T-helper 17 cell (primary cell): ENCODE results near the gene SDF4. TPM values are rescaled to one million over a fixed set of nuclear protein-coding genes. Genes with fewer than 3 reads are reported as not detected.
"Not testable (repeated sequence)": the region's sequence is repeated elsewhere in the genome, so short reads cannot be mapped to it uniquely, and the experiment has no call there.

Source experiments
- ATAC-seq: fragments of 150-1000 bp; cut with Tn5 transposase; 2 replicates; pipeline ENCODE4 v1.10.0; 2021; ENCODE audit warnings: mild to moderate bottlenecking, moderate library complexity
- DNase-seq, 3 donors: peaks; one replicate each; pipeline versions ENCODE4 v3.0.0 to v3.0.0-alpha.2; 2020 to 2021
- H3K9me3 ChIP-seq: one replicate; pipeline ENCODE4 v1.7.0; 2013; ENCODE audit warnings: low read length, mild to moderate bottlenecking; ENCODE audit not compliant: control insufficient read depth, poor library complexity, severe bottlenecking
- H3K27ac Mint-ChIP-seq: one replicate; pipeline ENCODE4 v1.8.0; 2022; ENCODE audit warnings: mild to moderate bottlenecking, moderate library complexity, mixed read lengths
- H3K27me3 Mint-ChIP-seq: one replicate; pipeline ENCODE4 v1.8.0; 2022; ENCODE audit warnings: mixed read lengths
- H3K36me3 Mint-ChIP-seq: one replicate; pipeline ENCODE4 v1.8.0; 2022; ENCODE audit warnings: low read depth, mixed read lengths
- H3K4me1 Mint-ChIP-seq: one replicate; pipeline ENCODE4 v1.8.0; 2022; ENCODE audit warnings: mild to moderate bottlenecking, mixed read lengths
- H3K4me3 Mint-ChIP-seq: one replicate; pipeline ENCODE4 v1.8.0; 2022; ENCODE audit warnings: mild to moderate bottlenecking, moderate library complexity, mixed read lengths
- total RNA-seq, 4 donors: library from RNA in 2 of 4; stranded (reverse) in 2 of 4; gene quantifications; one replicate each; pipeline ENCODE4 v1.2.3 and lab custom pipeline; 2022 to 2026

Gene SDF4
- total RNA-seq, 2 donors from 2014 or later = 129 to 146 TPM

GRCh38 chr1:1254667-1254998 is 22.8 kb upstream of the SDF4 start:
- H3K36me3 Mint-ChIP-seq = no peaks in the 10 kb centered on the region
- H3K9me3 ChIP-seq = no peaks in the 10 kb centered on the region
- H3K27ac Mint-ChIP-seq = peak overlapping the region; percentile 61
- H3K4me3 Mint-ChIP-seq = no peak overlapping the region
- H3K4me1 Mint-ChIP-seq = peaks cover 17% of the 10 kb centered on the region
- ATAC-seq (no peak), DNase-seq (no peak)
- H3K27me3 Mint-ChIP-seq = no peaks in the 10 kb centered on the region

DNA sequence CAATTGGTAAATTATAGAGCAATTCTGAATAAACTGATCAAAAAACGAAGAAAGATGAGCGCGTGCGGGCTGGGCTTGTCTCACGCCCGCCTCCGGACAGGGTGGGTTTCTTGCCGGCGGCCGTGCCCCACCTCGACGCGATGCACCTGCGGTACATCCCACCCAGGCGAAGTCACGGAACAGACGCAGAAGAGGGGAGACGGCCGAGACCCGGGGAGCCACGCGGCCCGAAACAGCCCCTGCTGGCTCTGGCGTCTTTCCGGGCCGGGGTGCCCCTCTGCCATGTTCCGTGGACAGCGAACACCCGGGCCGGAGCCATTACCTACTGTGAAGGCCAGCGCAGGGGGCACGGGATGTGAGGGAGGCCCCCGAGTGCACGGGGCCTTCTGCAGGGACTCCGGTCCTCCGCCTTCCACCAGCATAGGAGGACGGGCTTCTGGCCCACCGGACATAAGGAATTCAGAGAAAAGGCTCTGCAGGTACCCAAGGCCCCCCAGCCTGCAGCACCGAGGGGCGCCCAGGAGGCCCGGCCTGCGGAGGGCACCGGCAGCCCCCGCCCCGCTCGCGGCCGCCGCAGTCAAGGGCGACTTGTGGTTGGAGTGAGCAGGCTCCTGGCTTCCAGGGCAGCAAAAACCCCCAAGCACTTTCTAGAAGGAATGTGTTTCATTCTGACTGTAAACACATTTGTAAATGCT is 22.3 kb upstream of the SDF4 start:
- no peak overlapping the region for H3K4me3 Mint-ChIP-seq
- no peaks in the 10 kb centered on the region for H3K36me3 Mint-ChIP-seq
- DNase-seq (no peak), ATAC-seq (no peak)
- no peaks in the 10 kb centered on the region for H3K27me3 Mint-ChIP-seq
- no peaks in the 10 kb centered on the region for H3K9me3 ChIP-seq
- H3K27ac Mint-ChIP-seq = peak overlapping the region; percentile 61
- H3K4me1 Mint-ChIP-seq = peaks cover 14% of the 10 kb centered on the region

DNA sequence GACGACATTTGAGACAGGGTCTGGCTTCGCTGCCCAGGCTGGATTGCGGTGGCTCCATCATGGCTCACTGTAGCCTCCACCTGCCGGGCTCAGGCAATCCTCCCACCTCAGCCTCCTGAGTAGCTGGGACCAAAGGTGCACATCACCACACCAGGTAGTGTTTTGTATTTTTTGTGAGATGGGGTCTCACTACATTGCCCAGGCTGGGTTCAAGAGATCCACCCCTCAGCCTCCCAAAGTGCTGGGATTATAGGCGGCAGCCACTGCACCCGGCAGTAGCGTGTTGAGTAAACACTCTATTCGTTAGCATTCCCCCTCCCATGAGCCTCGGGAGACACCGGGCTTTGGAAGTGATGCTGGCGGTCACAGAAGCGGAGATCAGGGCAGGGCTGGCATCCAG is 21.5 kb upstream of the SDF4 start:
- H3K36me3 Mint-ChIP-seq = no peaks in the 10 kb centered on the region
- no peak for ATAC-seq
- no peaks in the 10 kb centered on the region for H3K27me3 Mint-ChIP-seq
- H3K27ac Mint-ChIP-seq = no peak overlapping the region
- H3K4me1 Mint-ChIP-seq = peaks cover 11% of the 10 kb centered on the region
- no peak for DNase-seq
- H3K9me3 ChIP-seq = no peaks in the 10 kb centered on the region
- H3K4me3 Mint-ChIP-seq = no peak overlapping the region

- Mint-ChIP-seq H3K4me1 (peaks cover 7% of the 10 kb centered on the region), H3K27me3 (no peaks in the 10 kb centered on the region), H3K36me3 (no peaks in the 10 kb centered on the region), H3K27ac (peak overlapping the region; percentile 92), H3K4me3 (peak overlapping the region; percentile 68)
- DNase-seq (peak in 2 of 3 donors; percentile 61 to 63), ATAC-seq (peak; percentile 98)
- no peaks in the 10 kb centered on the region for H3K9me3 ChIP-seq
Observed at GRCh38 chr1:1250786-1251284, 19.0 kb upstream of the SDF4 start.

GRCh38 chr1:1248009-1248913 is 16.5 kb upstream of the SDF4 start:
- H3K27me3 Mint-ChIP-seq, H3K4me3 Mint-ChIP-seq, H3K9me3 ChIP-seq, DNase-seq, H3K4me1 Mint-ChIP-seq, ATAC-seq, H3K36me3 Mint-ChIP-seq, H3K27ac Mint-ChIP-seq: not testable (repeated sequence)

DNA sequence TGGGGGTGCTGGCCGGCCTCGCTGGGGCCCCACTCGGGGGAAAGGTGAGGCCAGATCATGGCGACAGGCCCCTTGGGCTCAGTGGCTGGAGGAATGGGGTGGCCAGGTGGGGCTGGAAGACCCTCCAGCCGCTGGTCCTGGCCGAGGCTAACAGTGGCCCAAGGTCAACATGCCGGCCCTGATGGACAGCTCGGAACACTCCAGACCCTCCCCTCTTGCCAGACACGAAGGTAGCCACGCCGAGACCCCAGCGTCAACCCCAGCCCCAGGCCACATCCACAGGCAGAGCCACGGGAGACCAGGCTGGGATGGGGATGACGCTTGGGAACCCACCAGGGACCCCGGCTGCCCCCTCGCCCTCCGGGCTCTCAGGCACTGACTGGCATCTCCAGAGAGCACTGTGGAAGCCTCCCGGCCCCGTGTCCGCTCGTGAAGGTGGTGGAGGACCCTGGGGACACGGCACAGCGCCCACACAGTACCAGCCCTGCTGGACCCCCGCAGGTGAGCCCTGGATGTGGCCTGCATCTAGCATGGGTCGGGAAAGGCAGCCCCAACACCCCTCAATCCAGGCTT is 15.6 kb upstream of the SDF4 start:
- Mint-ChIP-seq H3K4me1 (peaks cover 4% of the 10 kb centered on the region), H3K4me3 (no peak overlapping the region), H3K27ac (no peak overlapping the region), H3K36me3 (no peaks in the 10 kb centered on the region), H3K27me3 (no peaks in the 10 kb centered on the region)
- ATAC-seq (no peak), DNase-seq (no peak)
- no peaks in the 10 kb centered on the region for H3K9me3 ChIP-seq

GRCh38 chr1:1246577-1247340 is 15.0 kb upstream of the SDF4 start, which contains the start of gene C1QTNF12:
Gene C1QTNF12, minus strand, starts transcription at chr1:1246722. Its CDS starts 32 bp downstream, at chr1:1246690.
- no peaks in the 10 kb centered on the region for H3K36me3 Mint-ChIP-seq
- DNase-seq = no peak
- ATAC-seq = no peak

DNA sequence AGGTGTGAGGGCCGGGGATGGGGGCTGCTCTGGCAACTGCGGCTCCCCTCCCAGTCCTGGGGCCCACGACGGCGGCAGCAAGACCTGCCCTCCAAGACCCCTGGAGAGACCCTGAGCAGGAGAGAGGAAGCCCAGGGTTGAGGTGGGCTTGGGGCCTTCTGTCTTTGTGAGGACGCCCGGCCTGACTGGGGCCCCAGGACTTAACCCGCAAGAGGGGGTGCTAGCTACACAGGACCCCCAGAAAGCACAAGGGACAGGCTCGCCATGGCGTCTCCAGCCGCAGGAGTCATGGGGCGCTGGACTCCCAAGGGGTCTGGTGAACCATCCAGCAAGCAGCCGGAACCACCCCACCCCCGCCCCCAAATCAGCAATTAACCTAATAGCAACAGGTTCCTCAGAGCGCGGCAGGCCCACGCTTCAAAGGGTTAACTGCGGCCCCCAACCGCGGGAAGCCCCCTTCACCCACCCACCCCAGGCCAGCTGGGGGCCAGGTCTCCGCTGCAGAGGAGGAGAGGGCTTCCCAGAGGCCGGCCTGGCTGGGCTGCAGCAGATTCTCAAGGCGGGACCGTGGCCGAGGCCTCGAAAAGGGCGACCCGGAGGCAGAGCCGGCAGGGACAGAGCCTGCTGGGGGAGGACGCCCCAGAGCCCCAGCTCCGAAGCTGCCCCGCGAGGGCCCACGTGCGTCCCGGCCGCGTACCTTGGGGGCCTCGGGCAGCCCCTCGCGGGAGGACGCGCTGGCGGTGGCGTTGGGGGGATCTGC is 14.2 kb upstream of the SDF4 start:
- ATAC-seq (no peak), DNase-seq (no peak)
- no peaks in the 10 kb centered on the region for H3K9me3 ChIP-seq
- Mint-ChIP-seq H3K4me3 (no peak overlapping the region), H3K36me3 (no peaks in the 10 kb centered on the region), H3K27ac (no peak overlapping the region), H3K27me3 (no peaks in the 10 kb centered on the region), H3K4me1 (peaks cover 3% of the 10 kb centered on the region)

More at GRCh38 chr1:1246577-1247340, 15.0 kb upstream of the SDF4 start, which contains the start of gene C1QTNF12:
- H3K9me3 ChIP-seq = no peaks in the 10 kb centered on the region
- Mint-ChIP-seq H3K4me3 (no peak within 1 kb of the TSS), H3K4me1 (peaks cover 4% of the 10 kb centered on the region), H3K27me3 (no peaks in the 10 kb centered on the region), H3K27ac (no peak within 1 kb of the TSS)

DNA sequence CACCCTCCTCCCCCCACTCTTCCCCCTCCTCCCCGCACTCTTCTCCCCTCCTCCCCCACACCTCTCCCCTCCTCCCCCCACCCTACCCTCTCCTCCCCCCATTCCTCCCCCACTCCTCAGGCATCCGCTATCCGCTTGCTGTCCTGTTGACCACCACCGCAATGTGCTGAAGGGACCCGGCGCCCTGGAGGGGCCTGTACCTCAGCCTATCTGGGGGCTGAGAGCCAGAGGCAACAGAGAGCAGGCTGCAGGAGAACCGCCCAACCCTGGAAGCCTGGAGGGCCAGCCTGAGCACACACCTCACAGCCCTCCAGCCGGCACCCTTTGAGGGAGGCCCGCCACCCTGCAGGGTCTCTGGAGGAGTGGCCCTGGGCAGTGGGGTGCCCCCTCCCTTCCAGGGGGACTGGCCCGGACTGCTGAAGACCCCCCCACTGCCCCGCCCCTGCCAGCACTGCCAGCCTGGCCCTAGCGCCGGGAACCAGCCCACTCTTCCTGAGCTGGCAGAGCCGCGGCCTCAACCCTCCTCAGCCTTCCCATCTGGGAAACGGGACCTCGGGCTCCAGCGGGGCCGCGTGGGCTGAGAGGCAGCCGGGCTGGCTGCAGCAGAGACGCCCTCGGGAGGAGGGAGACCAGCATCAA is 13.5 kb upstream of the SDF4 start:
- Mint-ChIP-seq H3K4me3 (no peak overlapping the region), H3K4me1 (no peaks in the 10 kb centered on the region), H3K27me3 (no peaks in the 10 kb centered on the region), H3K27ac (no peak overlapping the region), H3K36me3 (no peaks in the 10 kb centered on the region)
- no peak for DNase-seq
- no peak for ATAC-seq
- H3K9me3 ChIP-seq = no peaks in the 10 kb centered on the region

DNA sequence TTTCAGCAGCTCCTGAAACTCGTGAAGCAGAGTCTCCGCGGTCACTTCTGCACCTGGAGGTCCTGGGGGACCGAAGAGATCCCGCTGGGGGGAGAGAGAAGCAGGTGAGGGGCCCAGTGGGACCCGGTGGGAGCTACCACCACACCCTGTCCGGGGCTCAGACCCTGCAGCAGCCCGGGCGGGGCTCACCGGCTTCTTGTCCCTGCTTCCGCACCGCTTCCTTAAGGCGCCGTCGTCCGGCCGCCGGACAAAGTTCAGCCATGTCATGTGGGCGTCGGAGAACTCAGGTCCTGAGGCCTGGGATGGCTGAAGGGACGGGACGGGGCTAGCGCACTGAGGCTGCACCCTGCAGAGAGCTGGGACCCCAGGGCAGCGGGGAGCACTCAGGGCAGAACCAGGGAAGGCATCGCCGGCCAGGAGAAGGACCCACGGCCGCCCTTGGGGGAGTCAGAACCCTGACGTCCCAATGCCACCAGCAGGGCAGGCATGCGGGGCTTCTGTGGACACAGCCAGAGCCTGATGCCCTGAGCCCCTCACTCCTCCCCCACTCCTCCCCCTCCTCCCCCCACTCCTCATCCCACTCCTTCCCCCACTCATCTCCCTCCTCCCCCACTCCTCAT is 12.5 kb upstream of the SDF4 start:
- Mint-ChIP-seq H3K4me3 (no peak overlapping the region), H3K27ac (no peak overlapping the region), H3K4me1 (no peaks in the 10 kb centered on the region), H3K36me3 (no peaks in the 10 kb centered on the region), H3K27me3 (no peaks in the 10 kb centered on the region)
- no peaks in the 10 kb centered on the region for H3K9me3 ChIP-seq
- DNase-seq (no peak), ATAC-seq (no peak)

DNA sequence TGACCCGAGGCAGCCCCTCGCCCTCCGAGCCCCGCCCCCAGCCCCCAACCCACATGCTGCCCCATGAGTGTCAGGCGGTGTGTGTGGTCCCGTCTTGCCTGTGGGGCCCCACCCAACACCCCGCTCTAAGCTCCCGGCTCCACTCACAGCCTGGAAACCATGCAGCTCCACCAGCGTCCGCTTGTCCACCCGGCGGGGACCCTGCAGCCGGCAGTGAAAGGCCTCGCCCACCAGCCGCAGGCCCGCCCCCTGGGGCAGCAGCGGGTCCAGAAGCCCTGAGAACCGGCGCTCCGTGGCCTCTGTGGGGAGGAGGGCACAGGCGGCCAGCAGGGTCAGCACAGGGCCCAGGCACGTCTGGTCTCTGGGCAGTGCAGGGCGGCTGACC is 12.0 kb upstream of the SDF4 start:
- H3K27me3 Mint-ChIP-seq = no peaks in the 10 kb centered on the region
- H3K4me3 Mint-ChIP-seq = no peak overlapping the region
- H3K4me1 Mint-ChIP-seq = no peaks in the 10 kb centered on the region
- no peak overlapping the region for H3K27ac Mint-ChIP-seq
- no peaks in the 10 kb centered on the region for H3K9me3 ChIP-seq
- ATAC-seq = no peak
- DNase-seq = no peak
- H3K36me3 Mint-ChIP-seq = no peaks in the 10 kb centered on the region

- H3K27me3 Mint-ChIP-seq = no peaks in the 10 kb centered on the region
- no peak overlapping the region for H3K4me3 Mint-ChIP-seq
Observed at GRCh38 chr1:1243266-1243660, 11.5 kb upstream of the SDF4 start.

More at GRCh38 chr1:1243266-1243660, 11.5 kb upstream of the SDF4 start:
- DNase-seq (no peak), ATAC-seq (no peak)
- Mint-ChIP-seq H3K4me1 (no peaks in the 10 kb centered on the region), H3K27ac (no peak overlapping the region), H3K36me3 (no peaks in the 10 kb centered on the region)
- no peaks in the 10 kb centered on the region for H3K9me3 ChIP-seq
